ENCODE results near the gene RPEL1.
"Not testable (repeated sequence)": the region's sequence is repeated elsewhere in the genome, so short reads cannot be mapped to it uniquely, and the experiment has no call there.

The RPEL1 gene

GRCh38 chr10:103245587-103245986 is at the start of gene RPEL1:
TSS of gene RPEL1 (plus strand) at chr10:103245887. CDS start at chr10:103245997, 110 bp downstream.
- not testable (repeated sequence) for DNase-seq

- no peak for DNase-seq
These were observed 49.2 kb upstream of the RPEL1 start for GRCh38 chr10:103196516-103196915.

- no peak for DNase-seq
These were observed 48.5 kb upstream of the RPEL1 start for GRCh38 chr10:103197174-103197573.

GRCh38 chr10:103197903-103198302 is 47.8 kb upstream of the RPEL1 start:
- no peak for DNase-seq

- DNase-seq, result no peak
These were observed 47.0 kb upstream of the RPEL1 start for GRCh38 chr10:103198648-103199047.

- DNase-seq, result no peak
These were observed 46.2 kb upstream of the RPEL1 start for GRCh38 chr10:103199488-103199887.

- DNase-seq, result no peak
These were observed 43.4 kb upstream of the RPEL1 start for GRCh38 chr10:103202319-103202718.

- no peak for DNase-seq
These were observed 42.2 kb upstream of the RPEL1 start for GRCh38 chr10:103203466-103203865.

GRCh38 chr10:103204353-103205255 is 41.1 kb upstream of the RPEL1 start:
- no peak for DNase-seq

GRCh38 chr10:103205401-103205800 is 40.3 kb upstream of the RPEL1 start:
- not testable (repeated sequence) for DNase-seq

- DNase-seq, result not testable (repeated sequence)
These were observed 39.0 kb upstream of the RPEL1 start for GRCh38 chr10:103206715-103207114.

- no peak for DNase-seq
These were observed 38.5 kb upstream of the RPEL1 start for GRCh38 chr10:103207141-103207540.

GRCh38 chr10:103207643-103208042 is 38.0 kb upstream of the RPEL1 start:
- not testable (repeated sequence) for DNase-seq

GRCh38 chr10:103210262-103210661 is 35.4 kb upstream of the RPEL1 start:
- not testable (repeated sequence) for DNase-seq

- no peak for DNase-seq
These were observed 30.1 kb upstream of the RPEL1 start for GRCh38 chr10:103215601-103216000.

- DNase-seq, result not testable (repeated sequence)
These were observed 29.3 kb upstream of the RPEL1 start for GRCh38 chr10:103216362-103216761.

GRCh38 chr10:103224133-103224532 is 21.6 kb upstream of the RPEL1 start:
- no peak for DNase-seq

- DNase-seq, result not testable (repeated sequence)
These were observed 21.0 kb upstream of the RPEL1 start for GRCh38 chr10:103224721-103225120.

- no peak for DNase-seq
These were observed 19.7 kb upstream of the RPEL1 start for GRCh38 chr10:103225939-103226338.

GRCh38 chr10:103227416-103227815 is 18.3 kb upstream of the RPEL1 start:
- DNase-seq, result no peak

- no peak for DNase-seq
These were observed 14.6 kb upstream of the RPEL1 start for GRCh38 chr10:103231047-103231551.

- DNase-seq, result no peak
These were observed 13.5 kb upstream of the RPEL1 start for GRCh38 chr10:103232131-103232673.

- DNase-seq, result no peak
These were observed 12.8 kb upstream of the RPEL1 start for GRCh38 chr10:103232772-103233488.

Data from CD4-positive, alpha-beta T cell treated with Interleukin-17A for 1 hour (primary cell).